ENCODE data around the gene FAAP20.

FAAP20 gene

DNA sequence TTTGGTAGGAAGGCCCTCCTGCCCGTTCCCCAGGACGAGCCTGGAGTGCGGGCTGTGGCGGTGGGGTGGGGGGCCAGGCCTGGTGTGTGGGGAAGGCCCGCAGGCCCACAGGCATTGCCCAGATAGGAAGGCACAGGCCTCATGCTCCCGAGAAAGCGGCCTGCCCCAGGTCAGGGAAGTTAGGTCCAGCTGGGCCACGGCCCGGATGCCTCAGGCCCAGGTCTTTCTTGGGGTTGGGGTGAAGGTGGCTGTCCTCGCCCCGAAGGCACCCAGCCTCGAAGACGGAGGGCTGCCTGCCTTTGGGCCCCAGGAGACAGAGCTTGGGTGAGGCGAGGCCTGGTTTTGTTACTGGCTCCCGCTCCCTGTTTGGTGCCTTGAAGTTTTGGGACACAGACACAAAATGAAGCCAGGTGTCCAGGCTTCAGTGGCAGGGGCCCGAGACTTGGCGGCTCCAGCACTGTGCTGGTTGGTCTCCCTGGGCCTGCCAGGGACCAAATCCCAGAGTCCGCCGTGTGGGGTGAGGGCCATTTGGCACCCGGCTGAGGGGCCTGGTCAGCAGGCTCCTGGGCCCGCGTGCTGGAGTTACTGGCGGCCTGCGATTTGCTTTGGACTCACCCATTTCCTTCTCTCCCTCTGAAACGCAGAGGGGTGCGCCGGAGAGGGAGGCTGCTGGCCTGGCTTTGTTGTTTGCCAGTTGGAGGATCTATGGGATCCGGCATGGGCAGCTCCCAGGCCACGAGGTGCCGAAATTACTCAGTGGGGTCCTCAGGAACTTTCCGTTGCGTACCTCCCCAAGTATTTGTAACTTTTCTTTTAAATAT is 35.5 kb upstream of the FAAP20 start:
- DNase-seq: peak; percentile 62

DNA sequence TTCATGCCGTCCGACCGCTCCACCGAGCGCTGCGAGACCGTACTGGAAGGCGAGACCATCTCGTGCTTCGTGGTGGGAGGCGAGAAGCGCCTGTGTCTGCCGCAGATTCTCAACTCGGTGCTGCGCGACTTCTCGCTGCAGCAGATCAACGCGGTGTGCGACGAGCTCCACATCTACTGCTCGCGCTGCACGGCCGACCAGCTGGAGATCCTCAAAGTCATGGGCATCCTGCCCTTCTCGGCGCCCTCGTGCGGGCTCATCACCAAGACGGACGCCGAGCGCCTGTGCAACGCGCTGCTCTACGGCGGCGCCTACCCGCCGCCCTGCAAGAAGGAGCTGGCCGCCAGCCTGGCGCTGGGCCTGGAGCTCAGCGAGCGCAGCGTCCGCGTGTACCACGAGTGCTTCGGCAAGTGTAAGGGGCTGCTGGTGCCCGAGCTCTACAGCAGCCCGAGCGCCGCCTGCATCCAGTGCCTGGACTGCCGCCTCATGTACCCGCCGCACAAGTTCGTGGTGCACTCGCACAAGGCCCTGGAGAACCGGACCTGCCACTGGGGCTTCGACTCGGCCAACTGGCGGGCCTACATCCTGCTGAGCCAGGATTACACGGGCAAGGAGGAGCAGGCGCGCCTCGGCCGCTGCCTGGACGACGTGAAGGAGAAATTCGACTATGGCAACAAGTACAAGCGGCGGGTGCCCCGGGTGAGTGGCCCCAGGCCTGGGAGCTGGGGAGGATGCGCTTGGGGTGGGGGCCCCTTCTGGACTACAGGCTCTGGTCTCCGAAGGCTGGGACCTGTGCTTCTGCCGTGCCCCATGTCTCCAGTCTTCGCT is 34.7 kb upstream of the FAAP20 start:
- DNase-seq: peak; percentile 74

DNA sequence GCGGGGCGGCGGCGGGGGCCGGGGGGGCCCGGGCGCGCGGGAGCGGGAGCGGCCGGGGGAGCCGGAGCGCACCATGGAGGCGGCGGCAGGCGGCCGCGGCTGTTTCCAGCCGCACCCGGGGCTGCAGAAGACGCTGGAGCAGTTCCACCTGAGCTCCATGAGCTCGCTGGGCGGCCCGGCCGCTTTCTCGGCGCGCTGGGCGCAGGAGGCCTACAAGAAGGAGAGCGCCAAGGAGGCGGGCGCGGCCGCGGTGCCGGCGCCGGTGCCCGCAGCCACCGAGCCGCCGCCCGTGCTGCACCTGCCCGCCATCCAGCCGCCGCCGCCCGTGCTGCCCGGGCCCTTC is 34.1 kb upstream of the FAAP20 start:
- peak; percentile 36 for DNase-seq

DNA sequence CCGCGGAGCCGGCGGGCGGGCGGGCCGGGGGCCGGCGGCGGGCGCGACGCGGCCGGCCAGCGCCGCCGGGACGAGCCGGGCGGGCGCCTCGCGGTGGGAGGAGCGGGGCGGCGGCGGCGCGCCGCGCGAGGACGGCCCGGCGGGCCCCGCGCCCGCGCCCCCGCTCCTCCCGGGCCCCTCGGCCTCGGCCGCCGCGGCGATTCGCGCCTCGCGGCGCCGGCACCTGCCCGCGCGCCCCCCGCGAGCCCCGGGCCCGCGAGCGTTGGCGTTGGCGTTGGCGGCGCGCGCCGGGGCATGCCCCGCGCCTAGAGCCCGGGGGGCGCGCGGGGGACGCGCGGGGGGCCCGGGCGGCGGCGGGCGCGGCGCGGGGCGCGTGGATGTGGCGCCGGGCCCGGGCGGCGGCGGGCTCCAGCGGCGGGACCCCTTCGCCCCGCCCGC is 33.6 kb upstream of the FAAP20 start, which contains the start of gene SKI:
Gene SKI (plus strand): TSS at position 163 of the 438 bp plus-strand sequence. CDS start 448 bp downstream, outside the sequence.
- no peak for DNase-seq

DNA sequence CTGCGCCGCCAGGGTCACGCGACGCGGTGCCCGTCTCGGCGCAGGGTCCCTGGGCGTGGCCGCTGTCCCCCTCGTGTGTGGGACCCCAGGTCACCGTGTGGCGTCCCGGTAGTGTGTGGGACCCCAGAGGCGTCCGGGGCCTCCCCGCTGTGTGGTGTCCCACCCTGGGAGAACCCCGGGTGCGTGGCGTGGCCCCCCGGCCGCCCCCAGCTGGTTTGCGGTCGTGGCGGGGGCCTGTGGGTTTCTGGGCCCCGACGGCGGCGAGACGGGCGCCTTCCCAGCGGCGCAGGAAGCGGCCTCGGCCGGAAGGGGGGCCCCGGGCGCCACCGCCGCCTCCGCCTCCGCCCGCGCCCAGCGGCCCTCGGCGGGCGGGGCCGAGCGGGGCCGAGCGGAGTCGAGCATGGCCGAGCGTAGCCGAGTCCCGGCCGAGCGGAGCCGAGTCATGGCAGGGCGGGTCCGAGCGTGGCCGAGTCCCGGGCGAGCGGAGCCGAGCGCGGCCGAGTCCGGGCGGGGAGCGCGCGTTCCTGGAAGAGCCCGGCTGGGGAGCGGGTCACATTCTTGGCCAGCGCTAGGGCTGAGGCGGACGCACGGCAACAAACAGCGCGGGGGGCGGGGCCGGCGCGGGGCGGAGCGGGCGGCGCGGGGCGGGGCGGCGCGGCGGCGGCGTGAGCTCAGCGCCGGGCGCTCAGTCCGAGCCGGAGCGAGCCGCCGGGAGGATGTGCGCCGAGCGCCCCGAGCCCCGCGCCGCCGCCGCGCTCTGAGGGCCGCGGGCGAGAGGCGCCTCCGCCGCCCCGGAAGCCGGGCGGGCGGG is 33.0 kb upstream of the FAAP20 start:
- DNase-seq: peak; percentile 99

DNA sequence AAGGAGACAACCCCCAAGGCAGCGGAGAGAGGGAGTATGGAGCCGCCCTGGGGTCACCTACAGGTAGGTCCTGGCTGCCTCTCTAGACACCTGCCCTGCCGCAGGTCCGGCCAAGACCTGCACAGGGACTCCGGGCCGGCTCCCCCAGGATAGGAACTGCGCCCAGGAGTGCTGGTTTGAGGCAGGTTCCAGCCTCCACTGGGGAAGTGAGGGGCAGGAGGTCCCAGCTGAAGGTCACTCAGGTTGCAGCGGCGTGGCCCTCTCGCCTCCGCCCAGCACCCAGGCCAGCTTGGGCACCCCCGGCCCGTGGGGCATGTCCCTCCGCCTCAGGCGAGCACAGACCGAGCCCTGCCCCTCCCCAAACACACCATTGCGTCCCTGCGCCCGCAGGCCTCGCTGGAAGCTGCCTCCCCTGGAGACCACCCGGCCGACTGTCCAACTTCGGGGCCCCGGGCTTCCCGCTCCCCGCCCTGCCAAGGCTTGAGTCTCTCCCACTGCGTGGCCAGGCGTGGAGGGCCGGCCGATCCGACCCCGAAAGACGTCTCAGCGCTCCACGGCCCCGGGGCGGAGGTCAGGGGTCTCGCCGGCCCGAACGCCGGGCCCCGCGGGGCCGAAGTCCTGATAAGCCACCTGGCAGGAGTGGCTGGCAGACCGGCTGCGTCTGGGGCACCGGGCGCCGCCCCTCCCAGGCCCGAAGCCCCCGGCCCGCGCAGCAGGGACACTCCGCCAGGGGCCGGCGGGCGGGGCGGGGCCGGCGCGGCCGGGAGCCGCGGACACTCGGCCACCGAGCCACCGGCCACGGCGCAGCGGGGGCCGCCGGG is 32.2 kb upstream of the FAAP20 start:
- peak; percentile 57 for DNase-seq

DNA sequence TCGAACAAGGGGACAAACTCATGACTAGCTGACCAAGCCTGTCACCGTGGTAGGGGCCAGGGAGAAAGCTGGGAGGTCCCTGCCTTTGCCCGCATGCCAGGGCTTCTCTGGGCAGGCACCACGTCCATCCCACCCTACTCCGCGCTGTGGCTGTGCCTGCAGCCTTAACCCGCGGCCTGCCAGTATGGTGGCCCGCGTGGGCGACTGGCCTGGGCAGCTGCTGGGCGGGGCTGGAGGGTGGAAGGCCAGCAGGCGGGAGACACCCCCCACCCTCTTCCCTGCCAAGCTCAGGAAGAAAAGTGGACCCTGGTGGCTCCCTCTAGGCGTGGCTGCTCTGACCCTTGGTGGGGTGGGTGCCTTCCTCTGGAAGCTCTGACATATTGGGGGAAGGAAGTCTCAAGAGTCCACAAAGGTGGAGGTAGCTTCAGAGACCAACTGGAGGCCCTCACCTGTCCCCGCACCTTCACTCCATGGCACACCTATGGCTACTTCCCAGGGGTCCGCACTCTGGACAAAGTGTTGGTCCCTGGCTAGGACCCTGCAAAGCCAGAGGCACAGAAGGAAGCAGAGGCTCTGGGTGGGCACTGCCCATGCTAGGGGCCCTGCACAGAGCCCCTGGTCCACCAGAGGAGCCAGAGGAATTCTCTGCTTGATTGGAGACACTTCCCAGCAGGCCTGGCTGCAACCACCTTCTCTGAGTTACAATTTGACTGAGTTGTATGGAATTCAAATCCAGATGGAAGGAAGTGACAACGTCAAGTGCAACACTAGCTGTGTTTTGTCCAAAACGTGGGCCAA is 30.3 kb upstream of the FAAP20 start:
- DNase-seq: peak; percentile 32

DNA sequence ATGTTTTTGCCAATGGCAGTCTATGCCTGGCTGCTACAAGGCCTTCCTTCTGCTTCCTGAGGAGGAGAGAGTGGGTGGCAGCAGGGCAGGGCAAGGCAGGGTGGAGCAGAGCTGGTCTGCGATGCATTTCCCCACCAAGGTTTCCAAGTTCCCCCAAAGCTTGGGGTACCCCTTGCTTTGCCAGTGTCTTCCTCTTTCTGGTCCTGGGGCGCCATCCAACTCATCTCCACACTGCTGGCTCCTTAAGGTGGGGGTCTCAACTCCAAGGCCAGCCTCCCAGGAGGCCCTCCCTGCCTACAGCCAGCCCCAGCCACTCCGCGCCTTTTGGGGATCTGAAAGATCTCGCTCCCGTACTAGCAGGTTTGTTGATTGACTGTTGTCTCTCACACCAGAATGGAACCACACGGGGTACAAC is 29.6 kb upstream of the FAAP20 start:
- DNase-seq: no peak

DNA sequence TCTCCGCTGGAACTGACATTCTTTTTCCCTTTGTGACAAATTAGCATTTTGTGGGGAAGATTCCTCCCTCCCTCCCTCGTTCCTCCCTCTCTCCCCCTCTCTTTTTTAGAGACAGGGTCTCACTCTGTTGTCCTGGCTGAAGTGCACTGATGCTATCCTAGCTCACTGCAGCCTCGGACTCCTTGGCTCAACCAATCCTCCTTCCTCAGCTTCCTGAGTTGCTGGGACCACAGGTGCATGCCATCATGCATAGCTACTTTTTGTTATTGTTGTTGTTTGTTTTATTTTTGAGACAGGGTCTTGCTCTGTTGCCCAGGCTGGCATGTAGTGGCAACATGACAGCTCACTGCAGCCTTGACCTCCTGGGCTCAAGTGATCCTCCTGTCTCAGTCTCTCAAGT is 26.7 kb upstream of the FAAP20 start:
- DNase-seq: no peak

DNA sequence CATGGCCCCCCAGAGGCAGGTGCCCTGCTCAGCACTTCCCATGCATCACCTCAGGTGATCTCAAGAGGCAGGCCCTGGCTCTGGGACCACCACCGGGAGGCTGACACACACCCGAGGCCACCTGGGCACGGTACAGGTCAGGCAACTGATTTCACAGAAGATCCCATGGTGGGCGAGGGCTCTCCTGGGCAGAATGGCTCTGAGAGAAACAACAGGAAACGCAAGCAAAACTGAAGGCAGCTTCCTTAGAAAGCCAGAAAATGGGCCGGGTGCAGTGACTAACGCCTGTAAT is 22.1 kb upstream of the FAAP20 start:
- peak; percentile 26 for DNase-seq

DNA sequence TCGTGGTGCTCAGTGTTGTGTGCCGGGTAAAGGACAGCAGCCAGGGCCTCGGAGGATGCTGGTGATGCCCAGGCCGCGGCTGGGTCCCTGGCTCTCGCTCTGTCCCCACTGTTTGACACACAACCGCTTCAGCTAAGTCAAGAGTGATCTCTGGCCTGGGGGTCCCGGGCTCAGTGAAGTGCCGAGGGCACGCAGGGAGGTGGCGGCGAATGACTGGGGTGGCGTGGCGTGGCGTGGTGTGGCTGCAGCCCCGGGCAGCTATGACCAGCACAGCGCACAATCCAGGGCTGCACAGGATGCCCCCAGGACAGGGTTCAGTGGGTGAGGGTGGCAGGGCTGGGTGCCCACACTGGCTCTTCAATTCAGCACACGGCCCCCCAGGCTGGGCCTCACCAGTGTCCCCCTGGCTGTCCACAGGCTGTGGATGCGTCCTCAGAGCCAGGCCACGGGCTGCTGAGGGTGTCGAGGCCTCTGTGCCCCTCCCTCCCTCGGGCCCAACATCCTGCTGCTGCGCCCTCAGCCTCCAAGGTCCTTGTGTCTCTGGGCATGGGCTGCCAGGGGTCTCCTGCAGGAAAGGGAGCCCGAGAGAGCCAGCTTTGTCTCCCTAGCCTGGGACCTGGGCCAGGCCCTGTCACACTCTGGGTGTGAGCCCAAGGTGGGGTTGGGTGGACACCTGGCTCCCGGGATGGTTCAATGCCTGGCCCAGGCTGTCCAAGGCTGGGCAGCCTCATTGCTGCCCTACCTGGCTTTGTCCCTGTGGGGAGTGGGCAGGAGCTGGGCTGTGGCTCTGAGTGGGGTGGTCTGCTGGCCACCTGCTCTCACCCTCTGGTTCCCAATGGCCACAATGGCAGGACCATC is 21.6 kb upstream of the FAAP20 start:
- peak; percentile 17 for DNase-seq

DNA sequence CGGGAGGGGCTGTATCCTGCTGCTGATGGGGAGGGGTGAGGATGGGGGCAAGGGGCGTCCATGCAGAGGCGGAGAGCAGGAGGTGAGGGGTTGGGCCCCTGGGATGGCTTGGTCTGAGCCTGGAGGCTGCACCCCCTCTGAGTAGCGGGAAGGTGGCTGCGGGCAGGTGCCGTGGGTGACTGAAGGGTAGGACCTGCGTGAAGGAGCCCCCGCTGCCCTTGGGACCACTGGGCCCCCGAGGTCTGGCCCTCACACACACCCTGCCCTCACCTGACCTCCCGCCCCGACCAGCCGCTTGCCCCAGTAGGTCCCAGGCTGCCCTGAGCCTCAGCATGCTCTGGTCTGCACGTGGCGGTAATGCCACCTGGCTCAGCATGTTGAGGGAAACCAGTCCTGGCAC is 20.8 kb upstream of the FAAP20 start:
- peak; percentile 29 for DNase-seq

DNA sequence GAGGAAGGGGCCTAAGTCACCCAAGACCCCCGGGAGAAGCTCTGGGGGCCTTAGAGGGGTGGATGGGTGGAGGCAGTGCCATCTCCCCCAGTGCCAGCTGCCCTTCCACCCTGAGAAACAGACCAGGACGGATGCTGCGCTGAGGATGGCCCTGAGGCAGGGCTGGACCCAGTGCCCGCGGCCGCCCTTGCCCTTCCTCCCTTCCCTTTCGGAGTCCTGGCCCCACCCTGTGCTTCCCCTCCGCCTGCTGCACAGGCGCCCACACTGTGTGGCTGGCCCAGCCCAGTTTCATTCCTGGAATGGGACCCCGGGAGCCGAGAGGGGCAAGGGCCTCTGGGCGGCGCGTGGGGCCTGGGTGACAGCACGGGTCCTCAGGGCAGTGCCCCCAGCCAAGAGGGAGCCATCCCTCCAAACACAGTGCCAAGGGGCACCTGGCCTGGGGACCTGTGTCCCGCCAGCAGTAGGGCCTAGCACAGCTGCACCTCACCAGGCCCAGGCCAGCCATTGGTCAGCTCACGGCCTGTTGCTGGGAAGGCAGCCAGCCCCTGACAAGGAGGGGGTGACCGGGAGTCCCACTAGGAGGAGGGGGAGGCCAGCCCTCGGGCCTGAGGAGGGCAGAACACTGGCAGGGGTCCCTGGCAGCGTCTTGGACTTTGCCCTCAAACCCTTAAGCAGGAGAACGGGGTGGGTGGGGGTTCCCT is 20.1 kb upstream of the FAAP20 start:
- DNase-seq: peak; percentile 78

DNA sequence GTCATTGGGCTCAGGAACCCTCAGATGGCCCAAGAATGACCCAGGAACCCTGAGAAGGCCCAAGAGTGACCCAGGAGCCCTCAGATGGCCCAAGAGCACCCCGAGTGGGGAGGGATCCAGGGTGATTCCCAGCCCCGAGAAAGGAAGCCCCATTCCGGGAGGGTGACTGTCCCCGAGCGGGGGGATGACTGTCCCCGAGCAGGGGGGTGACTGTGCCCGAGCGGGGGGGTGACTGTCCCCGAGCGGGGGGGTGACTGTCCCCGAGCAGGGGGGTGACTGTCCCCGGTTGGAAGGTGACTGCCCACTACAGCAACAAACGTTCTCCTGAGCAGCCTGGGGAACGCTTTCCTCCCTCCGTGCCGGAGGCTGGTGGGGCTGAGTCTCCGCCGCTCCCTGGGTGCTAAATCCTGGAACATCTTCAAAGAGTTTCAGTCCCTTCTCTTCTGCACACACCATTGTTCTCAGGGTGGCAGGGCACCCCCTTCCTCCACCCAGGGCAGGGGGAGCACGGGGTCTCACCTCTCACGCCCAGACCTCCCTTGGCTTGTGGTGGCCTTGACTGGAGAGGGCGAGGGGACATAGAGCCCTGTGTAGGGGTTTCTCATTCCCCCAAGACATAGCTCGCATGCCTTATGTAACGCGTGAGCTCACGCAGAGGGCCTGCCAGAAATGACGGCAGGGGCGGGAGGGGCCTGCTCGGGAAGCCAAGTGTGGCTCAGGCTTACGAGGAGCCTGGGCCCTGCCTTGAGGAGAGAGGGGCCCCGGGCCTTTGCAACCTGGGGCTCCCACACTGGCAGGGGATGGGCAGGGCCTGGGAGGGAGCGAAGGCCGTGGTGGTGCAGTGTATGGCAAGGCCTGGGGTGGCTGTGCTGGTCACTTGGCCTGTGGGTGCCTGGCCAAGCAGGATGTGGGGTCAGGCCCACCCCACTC is 19.3 kb upstream of the FAAP20 start:
- peak; percentile 93 for DNase-seq

DNA sequence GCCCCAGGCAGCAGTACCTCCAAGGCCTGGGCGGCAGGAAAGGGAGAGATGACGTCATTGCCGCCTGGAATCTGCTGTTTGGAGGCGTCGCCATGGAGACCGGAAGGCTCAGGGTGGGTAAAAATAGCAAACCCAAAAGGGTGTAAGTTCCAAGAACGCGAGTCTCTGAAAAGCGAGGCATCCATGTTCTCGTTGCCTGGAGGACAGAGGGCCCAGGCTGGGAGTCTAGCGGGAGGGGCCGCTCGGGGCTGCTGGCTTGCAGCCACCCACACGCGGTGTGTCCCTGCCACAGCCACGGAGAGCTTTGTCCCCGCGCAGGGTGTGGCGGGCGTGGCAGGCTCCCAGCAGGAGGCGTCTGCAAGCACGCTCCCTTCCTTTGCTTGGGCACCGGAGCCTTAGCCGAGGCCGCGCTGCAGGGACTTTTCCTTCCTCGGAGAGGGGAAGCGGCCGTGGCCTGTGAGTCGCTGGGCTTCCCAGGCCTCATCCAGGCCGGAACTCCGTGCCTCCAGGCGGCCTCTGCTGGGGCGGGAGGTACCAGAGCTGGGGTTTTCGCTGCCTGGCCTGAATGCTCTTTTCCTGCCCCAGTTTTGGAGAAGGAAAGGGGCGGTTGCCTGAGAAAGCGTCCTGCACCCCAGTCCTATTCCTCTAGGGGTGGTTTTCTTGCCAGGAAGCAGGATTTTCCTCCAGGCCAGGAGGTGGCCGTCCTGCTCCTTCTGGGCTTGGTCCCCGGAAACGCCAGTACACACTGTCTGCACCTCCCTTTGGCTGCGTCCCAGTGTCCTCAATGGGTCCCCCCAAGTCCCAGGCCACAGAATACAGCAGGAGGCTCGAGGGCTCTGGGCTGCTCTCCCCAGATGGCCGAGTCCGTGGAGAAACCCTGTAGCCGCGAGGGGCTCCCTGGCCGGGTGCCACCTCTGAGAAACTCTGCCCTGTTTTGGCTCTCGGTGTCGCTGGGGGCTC is 18.2 kb upstream of the FAAP20 start:
- DNase-seq: peak; percentile 96

DNA sequence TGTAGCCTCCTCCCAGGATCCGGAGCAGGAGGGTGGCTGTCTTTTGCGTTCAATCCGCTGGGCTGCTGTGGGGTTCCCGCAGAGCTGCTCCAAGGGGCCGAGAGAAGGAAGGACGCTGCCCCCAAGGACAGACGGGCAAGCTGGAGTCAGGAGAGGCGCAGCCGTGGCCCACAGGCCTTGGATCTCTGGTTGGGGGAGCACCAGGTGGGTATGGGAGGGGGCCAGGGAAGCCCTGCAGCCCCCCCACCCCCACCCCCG is 17.6 kb upstream of the FAAP20 start:
- no peak for DNase-seq

DNA sequence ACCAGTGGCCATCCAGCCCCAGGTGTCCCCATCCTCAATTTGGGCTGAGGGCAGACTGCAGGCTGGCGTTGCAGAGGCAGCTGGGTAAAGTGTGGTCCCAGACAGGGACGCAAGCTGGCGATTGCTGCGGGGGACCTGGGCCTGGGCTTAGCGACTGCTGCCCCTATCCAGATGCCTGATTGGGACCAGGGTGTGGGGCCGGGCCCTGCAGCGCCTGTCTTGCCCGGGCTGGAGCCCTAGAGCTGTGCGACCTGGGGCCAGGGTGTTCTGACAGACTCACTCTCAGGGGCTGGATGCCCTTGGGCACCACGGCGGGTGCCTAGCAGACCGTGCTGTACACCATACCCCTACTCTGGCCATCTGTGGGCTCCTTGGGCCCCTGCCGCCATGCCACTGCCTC is 16.2 kb upstream of the FAAP20 start:
- peak; percentile 28 for DNase-seq
